Mesothelial cell of epicardium (in vitro differentiated cells): Measurements from ENCODE around the gene SAT2. TPM values are rescaled to one million over a fixed set of nuclear protein-coding genes. Genes with fewer than 3 reads are reported as not detected.
"Not testable (repeated sequence)": the region's sequence is repeated elsewhere in the genome, so short reads cannot be mapped to it uniquely, and the experiment has no call there.

Experiments
- DNase-seq, 2 experiments: peaks; one replicate each; pipeline ENCODE4 v3.0.0; 2021; ENCODE audit warnings: low spot score in 2 of 2; ENCODE audit not compliant: unreplicated experiment in 2 of 2
- H3K27ac Mint-ChIP-seq: 2 replicates; pipeline ENCODE4 v1.8.0; 2021; ENCODE audit warnings: mixed read lengths
- H3K27me3 Mint-ChIP-seq: 2 replicates; pipeline ENCODE4 v1.8.0; 2021; ENCODE audit warnings: low read depth, mixed read lengths
- H3K36me3 Mint-ChIP-seq: 2 replicates; pipeline ENCODE4 v1.8.0; 2021; ENCODE audit warnings: mixed read lengths
- H3K4me1 Mint-ChIP-seq: 2 replicates; pipeline ENCODE4 v1.8.0; 2021; ENCODE audit warnings: mixed read lengths
- H3K4me3 Mint-ChIP-seq: 2 replicates; pipeline ENCODE4 v1.8.0; 2021; ENCODE audit warnings: mild to moderate bottlenecking, moderate library complexity, mixed read lengths
- H3K9me3 Mint-ChIP-seq: 2 replicates; pipeline ENCODE4 v1.8.0; 2021; ENCODE audit warnings: mixed read lengths
- total RNA-seq: library from RNA; stranded (reverse); gene quantifications from 3 replicates; pipeline ENCODE4 v1.2.1, GENCODE V29; 2021
- TF ChIP-seq, protein P1 (sequence below): fragments of 200-600 bp; sonication (generic); IDR thresholded peaks from one replicate; pipeline ENCODE4 v1.5.0; 2021; ENCODE audit warnings: antibody characterized with exemption; ENCODE audit not compliant: unreplicated experiment

SAT2 gene
- total RNA-seq, 1 donor from 2014 or later = 87.7 TPM

DNA sequence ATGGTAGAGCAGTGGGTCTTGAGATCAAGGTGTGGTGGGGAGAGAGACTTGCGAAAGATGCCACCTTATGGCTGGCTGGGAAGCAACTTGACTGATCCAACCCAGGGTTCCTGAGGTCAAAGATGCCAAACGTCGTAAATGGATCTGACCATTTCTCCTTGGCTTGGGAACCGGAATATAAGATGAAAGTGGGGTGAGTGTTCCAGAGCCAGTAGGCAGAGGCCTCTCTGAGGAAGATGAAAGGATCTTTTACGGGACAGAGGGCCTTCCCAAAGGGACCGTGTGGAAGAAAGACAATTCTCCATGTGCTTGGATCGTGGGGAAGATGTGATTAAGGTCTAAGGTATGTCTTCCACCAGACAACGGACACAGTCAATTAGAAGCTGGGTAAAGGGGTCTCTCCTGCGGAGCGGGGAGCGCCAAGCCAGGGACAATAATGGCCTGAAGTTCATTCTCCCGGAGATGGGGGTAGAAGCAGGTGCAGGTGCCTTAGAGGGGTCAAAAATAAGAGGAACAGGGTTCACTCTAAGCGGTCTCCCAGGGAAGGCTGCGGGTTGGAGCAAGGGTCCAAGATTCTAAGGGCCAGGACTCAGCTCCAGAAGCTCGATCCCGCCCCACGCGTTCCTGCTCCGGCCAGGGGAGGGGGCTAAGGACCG is 13.7 kb downstream of the SAT2 start:
- H3K4me1 Mint-ChIP-seq = peaks cover 35% of the 10 kb centered on the region
- H3K27ac Mint-ChIP-seq = peak overlapping the region; percentile 90
- peak overlapping the region; percentile 88 for H3K4me3 Mint-ChIP-seq
- H3K36me3 Mint-ChIP-seq = peaks cover 3% of the 10 kb centered on the region
- H3K9me3 Mint-ChIP-seq = no peaks in the 10 kb centered on the region
- TF ChIP-seq, protein P1, sequence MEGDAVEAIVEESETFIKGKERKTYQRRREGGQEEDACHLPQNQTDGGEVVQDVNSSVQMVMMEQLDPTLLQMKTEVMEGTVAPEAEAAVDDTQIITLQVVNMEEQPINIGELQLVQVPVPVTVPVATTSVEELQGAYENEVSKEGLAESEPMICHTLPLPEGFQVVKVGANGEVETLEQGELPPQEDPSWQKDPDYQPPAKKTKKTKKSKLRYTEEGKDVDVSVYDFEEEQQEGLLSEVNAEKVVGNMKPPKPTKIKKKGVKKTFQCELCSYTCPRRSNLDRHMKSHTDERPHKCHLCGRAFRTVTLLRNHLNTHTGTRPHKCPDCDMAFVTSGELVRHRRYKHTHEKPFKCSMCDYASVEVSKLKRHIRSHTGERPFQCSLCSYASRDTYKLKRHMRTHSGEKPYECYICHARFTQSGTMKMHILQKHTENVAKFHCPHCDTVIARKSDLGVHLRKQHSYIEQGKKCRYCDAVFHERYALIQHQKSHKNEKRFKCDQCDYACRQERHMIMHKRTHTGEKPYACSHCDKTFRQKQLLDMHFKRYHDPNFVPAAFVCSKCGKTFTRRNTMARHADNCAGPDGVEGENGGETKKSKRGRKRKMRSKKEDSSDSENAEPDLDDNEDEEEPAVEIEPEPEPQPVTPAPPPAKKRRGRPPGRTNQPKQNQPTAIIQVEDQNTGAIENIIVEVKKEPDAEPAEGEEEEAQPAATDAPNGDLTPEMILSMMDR = no peak
- DNase-seq = no peak
- no peaks in the 10 kb centered on the region for H3K27me3 Mint-ChIP-seq

GRCh38 chr17:7612294-7612640 is 15.4 kb downstream of the SAT2 start:
- Mint-ChIP-seq H3K4me1 (peaks cover 35% of the 10 kb centered on the region), H3K27ac (peak overlapping the region; percentile 86), H3K9me3 (no peaks in the 10 kb centered on the region), H3K36me3 (peaks cover 3% of the 10 kb centered on the region), H3K4me3 (peak overlapping the region; percentile 88), H3K27me3 (no peaks in the 10 kb centered on the region)
- TF ChIP-seq, protein P1 = no peak
- DNase-seq = no peak

DNA sequence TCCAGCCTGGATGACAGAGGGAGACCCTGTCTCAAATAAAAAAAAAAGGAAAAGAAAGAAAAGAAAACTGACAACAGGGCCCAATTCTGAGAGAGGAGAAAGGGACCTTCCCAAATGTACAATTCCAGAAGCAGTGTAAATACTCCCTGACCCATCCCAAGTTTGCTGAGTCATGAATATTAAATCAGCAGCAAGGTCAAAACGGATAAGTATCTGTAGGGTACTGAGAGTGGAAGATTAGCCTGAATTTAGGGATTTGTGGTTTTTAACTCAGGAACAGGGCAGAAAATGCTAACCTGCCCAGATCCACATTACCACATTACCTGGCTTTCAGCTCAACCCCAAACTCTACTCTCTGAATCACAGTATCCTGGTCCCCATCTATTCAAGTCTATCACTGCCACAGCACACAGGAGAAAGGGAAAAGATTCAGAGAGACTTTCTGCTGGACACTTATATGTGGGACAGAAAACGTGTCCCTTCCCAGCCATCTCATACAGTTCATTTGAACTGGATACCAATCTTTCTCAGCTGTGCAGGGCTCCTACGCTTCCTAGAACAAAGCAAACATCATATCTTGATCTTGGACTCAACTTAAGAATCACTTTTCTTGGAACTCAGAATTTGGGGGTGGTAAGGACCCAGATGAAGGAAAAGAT is 15.9 kb downstream of the SAT2 start:
- peaks cover 3% of the 10 kb centered on the region for H3K36me3 Mint-ChIP-seq
- TF ChIP-seq, protein P1 = no peak
- DNase-seq = no peak
- H3K9me3 Mint-ChIP-seq = no peaks in the 10 kb centered on the region
- H3K4me1 Mint-ChIP-seq = peaks cover 35% of the 10 kb centered on the region
- peak overlapping the region; percentile 88 for H3K4me3 Mint-ChIP-seq
- no peaks in the 10 kb centered on the region for H3K27me3 Mint-ChIP-seq
- peak overlapping the region; percentile 86 for H3K27ac Mint-ChIP-seq

DNA sequence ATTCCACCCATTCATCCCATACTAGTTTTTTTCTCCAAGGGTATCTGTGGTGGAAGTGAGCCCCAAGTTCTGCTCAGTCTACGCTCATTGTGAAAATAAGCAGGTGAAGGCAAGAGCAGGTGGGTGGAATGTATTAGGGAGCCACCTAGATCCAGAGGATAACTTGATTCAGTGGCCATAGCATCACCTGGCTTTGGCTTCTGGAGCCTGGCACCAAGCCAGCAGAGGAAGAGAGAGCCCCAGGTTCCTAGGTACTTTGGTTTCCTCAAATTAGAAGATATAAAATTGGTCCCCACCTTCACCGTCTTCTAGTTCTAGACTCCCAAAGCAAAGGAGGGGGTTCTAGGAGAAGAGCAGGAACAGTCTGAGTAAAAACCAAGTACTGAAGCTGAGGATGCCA is 17.0 kb downstream of the SAT2 start:
- Mint-ChIP-seq H3K4me3 (no peak overlapping the region), H3K27me3 (no peaks in the 10 kb centered on the region), H3K36me3 (peaks cover 8% of the 10 kb centered on the region), H3K9me3 (no peaks in the 10 kb centered on the region), H3K27ac (no peak overlapping the region), H3K4me1 (peaks cover 35% of the 10 kb centered on the region)
- no peak for DNase-seq
- TF ChIP-seq, protein P1 = no peak

DNA sequence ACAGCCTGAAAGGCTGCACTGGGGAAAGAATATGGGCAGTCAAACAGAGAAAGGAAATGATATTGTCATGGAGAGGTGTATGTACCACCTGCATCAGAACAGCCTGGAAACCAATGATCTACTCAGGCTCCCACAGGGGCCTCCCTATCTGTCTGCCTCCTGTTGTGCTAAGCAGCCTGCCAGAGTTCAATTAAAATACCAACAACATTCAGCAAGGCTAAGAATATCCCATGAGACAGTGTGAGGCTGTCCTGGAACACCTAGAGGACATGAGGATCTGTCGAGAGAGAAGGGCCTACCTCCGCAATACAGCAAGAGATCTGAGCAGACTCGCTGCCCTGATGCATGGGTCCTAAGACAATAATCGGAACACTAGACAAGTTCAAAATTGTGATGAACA is 21.3 kb downstream of the SAT2 start:
- Mint-ChIP-seq H3K27ac (no peak overlapping the region), H3K36me3 (peaks cover 29% of the 10 kb centered on the region), H3K9me3 (no peaks in the 10 kb centered on the region), H3K4me3 (no peak overlapping the region), H3K4me1 (peaks cover 8% of the 10 kb centered on the region), H3K27me3 (no peaks in the 10 kb centered on the region)
- DNase-seq = no peak
- TF ChIP-seq, protein P1 = no peak

- H3K27ac Mint-ChIP-seq, DNase-seq, H3K4me3 Mint-ChIP-seq, H3K4me1 Mint-ChIP-seq, H3K27me3 Mint-ChIP-seq, H3K9me3 Mint-ChIP-seq: not testable (repeated sequence)
- H3K36me3 Mint-ChIP-seq = peaks cover 50% of the 10 kb centered on the region
Observed at GRCh38 chr17:7597561-7597960, 30.1 kb downstream of the SAT2 start.
